Measurements from ENCODE around the gene SMOC2.

The SMOC2 gene

GRCh38 chr6:168455847-168456530, 15.0 kb downstream of the SMOC2 start:
- H3K4me3 ChIP-seq (ENCODE audit: severe bottlenecking): no peak overlapping the region
- DNase-seq (ENCODE audit: low spot score) (no peak), ATAC-seq (ENCODE audit: low read depth) (no peak)
- no peaks in the 10 kb centered on the region for H3K36me3 ChIP-seq (ENCODE audit: low read depth)
- H3K27me3 ChIP-seq (ENCODE audit: insufficient read depth, poor library complexity, severe bottlenecking): peaks cover 35% of the 10 kb centered on the region
- no peak overlapping the region for H3K27ac ChIP-seq (ENCODE audit: poor library complexity, severe bottlenecking)
- no peaks in the 10 kb centered on the region for H3K9me3 ChIP-seq (ENCODE audit: severe bottlenecking)
- no peaks in the 10 kb centered on the region for H3K4me1 ChIP-seq (ENCODE audit: insufficient read depth, poor library complexity, severe bottlenecking)
- no peak for TF ChIP-seq CTCF (IDR thresholded peaks at IDR 0.05; ENCODE audit: poor library complexity, severe bottlenecking)

GRCh38 chr6:168456907-168457652, 16.1 kb downstream of the SMOC2 start:
- Histone ChIP-seq H3K4me1 (ENCODE audit: insufficient read depth, poor library complexity, severe bottlenecking) (no peaks in the 10 kb centered on the region), H3K4me3 (ENCODE audit: severe bottlenecking) (no peak overlapping the region), H3K27ac (ENCODE audit: poor library complexity, severe bottlenecking) (no peak overlapping the region), H3K36me3 (ENCODE audit: low read depth) (no peaks in the 10 kb centered on the region), H3K9me3 (ENCODE audit: severe bottlenecking) (no peaks in the 10 kb centered on the region), H3K27me3 (ENCODE audit: insufficient read depth, poor library complexity, severe bottlenecking) (peaks cover 25% of the 10 kb centered on the region)
- ATAC-seq (ENCODE audit: low read depth) (peak; percentile 38; the same call in 2 of the 3 replicates), DNase-seq (ENCODE audit: low spot score) (no peak)
- TF ChIP-seq CTCF (IDR thresholded peaks at IDR 0.05; ENCODE audit: poor library complexity, severe bottlenecking): no peak

GRCh38 chr6:168457653-168457934, 16.6 kb downstream of the SMOC2 start:
- H3K27me3 ChIP-seq (ENCODE audit: insufficient read depth, poor library complexity, severe bottlenecking): peaks cover 25% of the 10 kb centered on the region
- H3K27ac ChIP-seq (ENCODE audit: poor library complexity, severe bottlenecking): no peak overlapping the region
- no peak for TF ChIP-seq CTCF (IDR thresholded peaks at IDR 0.05; ENCODE audit: poor library complexity, severe bottlenecking)
- ATAC-seq (ENCODE audit: low read depth) (no peak), DNase-seq (ENCODE audit: low spot score) (no peak)
- no peak overlapping the region for H3K4me3 ChIP-seq (ENCODE audit: severe bottlenecking)
- H3K36me3 ChIP-seq (ENCODE audit: low read depth): no peaks in the 10 kb centered on the region
- H3K4me1 ChIP-seq (ENCODE audit: insufficient read depth, poor library complexity, severe bottlenecking): no peaks in the 10 kb centered on the region
- H3K9me3 ChIP-seq (ENCODE audit: severe bottlenecking): no peaks in the 10 kb centered on the region

- Histone ChIP-seq H3K4me3 (ENCODE audit: severe bottlenecking) (no peak overlapping the region), H3K4me1 (ENCODE audit: insufficient read depth, poor library complexity, severe bottlenecking) (no peaks in the 10 kb centered on the region), H3K27ac (ENCODE audit: poor library complexity, severe bottlenecking) (no peak overlapping the region), H3K27me3 (ENCODE audit: insufficient read depth, poor library complexity, severe bottlenecking) (peaks cover 27% of the 10 kb centered on the region), H3K9me3 (ENCODE audit: severe bottlenecking) (no peaks in the 10 kb centered on the region), H3K36me3 (ENCODE audit: low read depth) (no peaks in the 10 kb centered on the region)
- DNase-seq (ENCODE audit: low spot score) (no peak), ATAC-seq (ENCODE audit: low read depth) (no peak)
- TF ChIP-seq CTCF (IDR thresholded peaks at IDR 0.05; ENCODE audit: poor library complexity, severe bottlenecking): no peak
These were observed 17.1 kb downstream of the SMOC2 start for GRCh38 chr6:168458101-168458500.

GRCh38 chr6:168459572-168459971, 18.6 kb downstream of the SMOC2 start:
- H3K4me1 ChIP-seq (ENCODE audit: insufficient read depth, poor library complexity, severe bottlenecking): no peaks in the 10 kb centered on the region
- DNase-seq (ENCODE audit: low spot score): no peak

More at GRCh38 chr6:168459572-168459971, 18.6 kb downstream of the SMOC2 start:
- H3K36me3 ChIP-seq (ENCODE audit: low read depth): no peaks in the 10 kb centered on the region
- ATAC-seq (ENCODE audit: low read depth): no peak
- H3K9me3 ChIP-seq (ENCODE audit: severe bottlenecking): no peaks in the 10 kb centered on the region
- no peak overlapping the region for H3K4me3 ChIP-seq (ENCODE audit: severe bottlenecking)
- no peak for TF ChIP-seq CTCF (IDR thresholded peaks at IDR 0.05; ENCODE audit: poor library complexity, severe bottlenecking)
- peaks cover 23% of the 10 kb centered on the region for H3K27me3 ChIP-seq (ENCODE audit: insufficient read depth, poor library complexity, severe bottlenecking)
- no peak overlapping the region for H3K27ac ChIP-seq (ENCODE audit: poor library complexity, severe bottlenecking)
